Aorta (tissue), 5 donors: Measurements from ENCODE around the gene DNAH17. TPM values are rescaled to one million over a fixed set of nuclear protein-coding genes. Genes with fewer than 3 reads are reported as not detected.

ENCODE experiments used
- ATAC-seq: fragments of 200-7000 bp; cut with Tn5 transposase; one replicate; pipeline ENCODE4 v1.9.1; 2022; ENCODE audit warnings: moderate library complexity; ENCODE audit not compliant: low FRiP score
- DNase-seq, 2 donors: peaks; one replicate each; pipeline ENCODE4 v3.0.0-alpha.2; 2020
- H3K27ac ChIP-seq, 2 donors: one replicate each; pipeline ENCODE4 v1.5.1; 2013; ENCODE audit warnings: low read length in 2 of 2, mild to moderate bottlenecking in 2 of 2, moderate library complexity in 2 of 2, control low read depth in 1 of 2, inconsistent platforms in 1 of 2, low read depth in 1 of 2
- H3K27me3 ChIP-seq, 2 donors: one replicate each; pipeline ENCODE4 v1.6.1; 2013; ENCODE audit warnings: control low read depth in 1 of 2, low read length in 1 of 2, mild to moderate bottlenecking in 1 of 2, moderate library complexity in 1 of 2; ENCODE audit not compliant: insufficient read depth in 2 of 2, control insufficient read depth in 1 of 2
- H3K36me3 ChIP-seq, 2 donors: one replicate each; pipeline ENCODE4 v1.6.1; 2013; ENCODE audit warnings: control low read depth in 1 of 2, low read length in 1 of 2, mild to moderate bottlenecking in 1 of 2; ENCODE audit not compliant: insufficient read depth in 2 of 2, control insufficient read depth in 1 of 2
- H3K4me1 ChIP-seq, 2 donors: one replicate each; pipeline ENCODE4 v1.6.1; 2013; ENCODE audit warnings: low read length in 2 of 2, control low read depth in 1 of 2, mild to moderate bottlenecking in 1 of 2, moderate library complexity in 1 of 2; ENCODE audit not compliant: insufficient read depth in 2 of 2, control insufficient read depth in 1 of 2
- H3K4me3 ChIP-seq, 2 donors: one replicate each; pipeline ENCODE4 v1.5.1; 2013; ENCODE audit warnings: low read length in 2 of 2, control low read depth in 1 of 2, mild to moderate bottlenecking in 1 of 2
- H3K9me3 ChIP-seq: one replicate; pipeline ENCODE4 v1.6.1; 2013; ENCODE audit warnings: mild to moderate bottlenecking, low read length; ENCODE audit not compliant: control insufficient read depth
- WGBS, 2 donors: extraction: QIAGEN DNeasy Blood & Tissue Kit; methylation state at CpG; one replicate each; pipeline ENCODE4 v1.1.7; 2013; 5-methylcytosine and 5-hydroxymethylcytosine counted together
- intact Hi-C, 2 donors: fragments of 100-400 bp; cut with DNase I; formaldehyde crosslinking; loops; one replicate each; pipeline versions ENCODE4 v1.14.2 to v1.15.0; 2022
- polyA plus RNA-seq, 2 donors: library from polyadenylated mRNA; stranded (reverse); fragments of 200-250 nt; gene quantifications; one replicate each; pipeline ENCODE4 v1.2.3, GENCODE V29; 2013
- total RNA-seq, 2 donors: library from RNA; stranded (reverse); fragmentation: NEBNext Ultra II Directional; extraction: Animal tissue kit (Norgen Biotek cat#: 25700); gene quantifications; one replicate each; pipeline ENCODE4 v1.2.1, GENCODE V29; 2021
- donor health status: healthy with polysubstance abuse.
- donor health status: Bipolar disorder and iron deficiency.
- donor health status: DM: no; HTN: no; CAD: no.
- donor health status: DM: no; HTN: no; CAD: no.
- donor health status: DM: yes; HTN: yes; CAD: no.

The DNAH17 gene
- total and polyA plus RNA-seq, 4 donors, result 0.21 to 0.45 TPM; not detected in 2

- DNase-seq (no peak), ATAC-seq (no peak)
- H3K27ac ChIP-seq, result no peak overlapping the region
- 83 to 84% methylated on average over 17 of the region's 17 CpGs for WGBS, 2 donors
- intact Hi-C loops, result no loop called here
- H3K9me3 ChIP-seq, result no peaks in the 10 kb centered on the region
- H3K4me1 ChIP-seq, result no peaks in the 10 kb centered on the region
- H3K4me3 ChIP-seq, result no peak overlapping the region
- no peaks in the 10 kb centered on the region for H3K27me3 ChIP-seq
- no peaks in the 10 kb centered on the region for H3K36me3 ChIP-seq
Observed at GRCh38 chr17:78411241-78411857, 165.8 kb downstream of the DNAH17 start.

DNA sequence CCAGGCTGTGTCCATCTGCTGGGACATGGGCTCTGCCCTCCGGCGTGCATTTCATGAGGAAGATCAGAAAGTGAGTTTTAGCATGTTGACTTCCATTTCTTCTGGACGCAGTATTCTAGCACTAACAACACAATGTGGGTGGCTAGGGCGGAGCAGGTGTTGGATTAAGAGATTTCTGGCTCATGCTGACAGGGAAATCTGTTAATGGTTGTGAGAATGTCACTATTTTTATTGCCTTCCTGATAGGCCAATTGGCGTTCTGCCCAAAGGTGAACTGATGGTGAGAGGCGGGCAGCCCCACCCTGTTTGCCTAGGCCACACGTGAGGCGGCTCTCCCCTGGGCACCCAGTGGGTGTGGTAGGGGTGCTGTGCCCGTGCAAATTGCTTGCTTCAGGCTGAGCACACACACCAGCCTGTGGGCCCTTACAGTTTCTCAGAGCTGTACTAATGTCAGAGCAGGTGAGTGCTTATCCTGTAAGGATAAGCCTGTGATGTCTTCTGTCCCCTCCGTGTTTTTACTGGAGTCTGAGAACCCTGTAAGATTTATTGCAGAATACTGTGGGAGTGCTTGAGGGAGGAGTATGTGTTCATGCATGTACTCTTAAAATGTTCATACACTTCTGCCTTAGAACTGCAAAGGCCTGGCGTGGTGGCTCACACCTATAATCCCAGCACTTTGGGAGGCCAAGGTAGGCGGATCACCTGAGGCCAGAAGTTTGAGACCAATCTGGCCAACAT, 167.8 kb downstream of the DNAH17 start:
- no peak overlapping the region for H3K4me3 ChIP-seq
- DNase-seq (no peak), ATAC-seq (no peak)
- H3K9me3 ChIP-seq, result no peaks in the 10 kb centered on the region
- H3K27ac ChIP-seq, result no peak overlapping the region
- no peaks in the 10 kb centered on the region for H3K36me3 ChIP-seq
- intact Hi-C loops, result no loop called here
- WGBS, 2 donors, result 84 to 87% methylated on average over 12 of the region's 12 CpGs
- no peaks in the 10 kb centered on the region for H3K4me1 ChIP-seq
- H3K27me3 ChIP-seq, result no peaks in the 10 kb centered on the region

DNA sequence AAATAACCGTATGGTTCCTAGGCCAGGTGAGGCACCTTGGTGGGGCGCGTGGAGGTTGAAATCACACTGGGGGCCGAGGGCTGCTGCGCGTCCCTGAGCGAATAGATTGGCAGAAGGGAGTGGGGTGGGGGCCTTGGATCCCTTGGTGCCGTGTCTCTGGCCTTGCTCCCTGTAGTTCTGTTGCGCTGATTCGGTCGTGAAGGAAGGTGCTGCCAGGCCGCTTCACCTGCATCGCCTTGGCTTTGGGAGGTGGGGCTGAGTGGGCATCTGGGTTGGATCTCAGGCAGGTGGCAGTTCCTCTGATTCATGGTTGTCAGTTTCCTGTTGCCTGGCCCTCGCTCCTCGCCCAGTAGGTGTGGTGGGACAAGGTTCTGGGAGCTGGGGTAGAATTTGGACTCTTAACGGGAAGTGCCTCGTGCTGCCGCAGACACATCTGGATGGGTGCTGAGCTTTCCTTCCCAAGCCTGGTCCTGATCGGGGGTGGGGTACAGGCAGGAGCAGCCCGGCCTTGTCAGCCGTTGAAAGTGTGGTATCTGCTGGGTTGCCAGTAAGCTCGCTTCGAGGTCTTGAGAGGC, 168.6 kb downstream of the DNAH17 start:
- H3K9me3 ChIP-seq, result no peaks in the 10 kb centered on the region
- H3K27me3 ChIP-seq, result no peaks in the 10 kb centered on the region
- H3K36me3 ChIP-seq, result peaks cover 0 to 3% of the 10 kb centered on the region in 2 donors
- ATAC-seq (no peak), DNase-seq (no peak)
- no peaks in the 10 kb centered on the region for H3K4me1 ChIP-seq
- 92% methylated on average over 23 of the region's 23 CpGs for WGBS, 2 donors
- no peak overlapping the region for H3K27ac ChIP-seq
- no peak overlapping the region for H3K4me3 ChIP-seq
- intact Hi-C loops, result no loop called here

- ATAC-seq (no peak), DNase-seq (no peak)
- Histone ChIP-seq H3K36me3 (peaks cover 0 to 3% of the 10 kb centered on the region in 2 donors), H3K27ac (no peak overlapping the region), H3K4me3 (no peak overlapping the region), H3K9me3 (no peaks in the 10 kb centered on the region), H3K4me1 (no peaks in the 10 kb centered on the region), H3K27me3 (no peaks in the 10 kb centered on the region)
- WGBS, 2 donors, result 88 to 89% methylated on average over 7 of the region's 7 CpGs
- intact Hi-C loops, result no loop called here
Observed at GRCh38 chr17:78407387-78408000, 169.7 kb downstream of the DNAH17 start.

- Histone ChIP-seq H3K27me3 (no peaks in the 10 kb centered on the region), H3K9me3 (no peaks in the 10 kb centered on the region), H3K27ac (no peak overlapping the region), H3K4me1 (no peaks in the 10 kb centered on the region), H3K4me3 (no peak overlapping the region), H3K36me3 (peaks cover 0 to 3% of the 10 kb centered on the region in 2 donors)
- WGBS, 2 donors, result 88% methylated on average over 8 of the region's 8 CpGs
- DNase-seq (no peak), ATAC-seq (no peak)
- intact Hi-C loops, result no loop called here
Observed at GRCh38 chr17:78406920-78407319, 170.3 kb downstream of the DNAH17 start.

- Histone ChIP-seq H3K36me3 (peaks cover 0 to 3% of the 10 kb centered on the region in 2 donors), H3K9me3 (no peaks in the 10 kb centered on the region), H3K27me3 (no peaks in the 10 kb centered on the region), H3K4me1 (no peaks in the 10 kb centered on the region), H3K27ac (no peak overlapping the region), H3K4me3 (no peak overlapping the region)
- no peak for ATAC-seq
- no peak for DNase-seq
- 91 to 94% methylated on average over 6 of the region's 6 CpGs for WGBS, 2 donors
- intact Hi-C loops, result no loop called here
Observed at GRCh38 chr17:78406396-78406795, 170.8 kb downstream of the DNAH17 start.

DNA sequence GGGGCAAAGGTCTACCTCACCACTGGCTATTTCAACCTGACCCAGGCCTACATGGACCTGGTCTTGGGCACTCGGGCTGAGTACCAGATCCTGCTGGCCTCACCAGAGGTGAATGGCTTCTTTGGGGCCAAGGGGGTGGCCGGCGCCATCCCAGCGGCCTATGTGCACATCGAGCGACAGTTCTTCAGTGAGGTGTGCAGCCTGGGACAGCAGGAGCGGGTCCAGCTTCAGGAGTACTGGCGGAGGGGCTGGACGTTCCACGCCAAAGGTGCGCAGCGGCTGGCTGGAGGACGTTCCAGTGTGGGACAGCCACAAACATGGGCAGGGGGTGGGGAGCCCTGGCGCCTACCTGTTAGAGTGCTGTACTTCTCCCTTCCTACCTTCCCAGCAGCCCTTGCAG, 173.4 kb downstream of the DNAH17 start:
- H3K36me3 ChIP-seq, result peaks cover 0 to 14% of the 10 kb centered on the region in 2 donors
- DNase-seq (no peak), ATAC-seq (no peak)
- WGBS, 2 donors, result 92 to 96% methylated on average over 13 to 14 of the region's 14 CpGs
- H3K27ac ChIP-seq, result no peak overlapping the region
- intact Hi-C loops, result no loop called here
- H3K27me3 ChIP-seq, result no peaks in the 10 kb centered on the region
- H3K4me3 ChIP-seq, result no peak overlapping the region
- no peaks in the 10 kb centered on the region for H3K4me1 ChIP-seq
- H3K9me3 ChIP-seq, result no peaks in the 10 kb centered on the region

DNA sequence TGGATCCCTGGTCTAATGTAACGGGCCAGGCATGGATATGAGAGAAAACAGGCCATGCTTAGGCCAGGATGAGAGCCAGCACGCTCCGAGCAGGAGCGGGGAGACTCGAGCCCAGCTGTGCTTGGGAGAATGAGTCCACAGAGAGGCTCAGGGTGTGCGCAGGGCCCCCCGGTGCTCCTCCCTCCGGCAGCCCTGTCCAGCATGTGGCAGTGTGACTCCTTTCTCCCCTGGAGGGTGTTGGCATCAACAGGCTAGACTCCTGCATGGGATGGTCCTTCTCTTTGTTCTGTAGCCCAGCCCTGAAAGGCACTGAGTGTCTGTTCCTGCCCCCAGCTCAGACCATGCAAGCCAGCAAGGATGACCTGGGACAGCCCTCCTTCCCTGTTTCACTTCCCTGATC, 175.3 kb downstream of the DNAH17 start:
- Histone ChIP-seq H3K4me3 (no peak overlapping the region), H3K36me3 (peaks cover 0 to 15% of the 10 kb centered on the region in 2 donors), H3K27ac (no peak overlapping the region), H3K27me3 (no peaks in the 10 kb centered on the region), H3K9me3 (no peaks in the 10 kb centered on the region), H3K4me1 (peaks cover 0 to under 1% of the 10 kb centered on the region in 2 donors)
- WGBS, 2 donors, result 56 to 83% methylated on average over 5 to 8 of the region's 8 CpGs
- no peak for DNase-seq
- intact Hi-C loops, result no loop called here
- no peak for ATAC-seq
